ENCODE measurements around the gene ABHD2.

- no peak for TF ChIP-seq JUNB (IDR thresholded peaks at IDR 0.05; ENCODE audit: unreplicated experiment)
- no peak for TF ChIP-seq CTCF (conservative IDR thresholded peaks at IDR 0.05; ENCODE audit: low read depth in 2 of 2)
- no peak for TF ChIP-seq EZH2 (IDR thresholded peaks at IDR 0.05; ENCODE audit: low read depth, unreplicated experiment)
- no peak for TF ChIP-seq REST (IDR thresholded peaks at IDR 0.05; ENCODE audit: unreplicated experiment)
- TF ChIP-seq ETS1 (IDR thresholded peaks at IDR 0.05): no peak
- TF ChIP-seq EZH2phosphoT487 (IDR thresholded peaks at IDR 0.05; ENCODE audit: unreplicated experiment): no peak
- no peak for TF ChIP-seq POLR2AphosphoS5 (IDR thresholded peaks at IDR 0.05; ENCODE audit: low read depth)
- TF ChIP-seq CREB1 (CRISPR knock-in tag; IDR thresholded peaks at IDR 0.05; ENCODE audit: low read depth): no peak
These were observed 19.9 kb upstream of the ABHD2 start for GRCh38 chr15:89068325-89068784.

Measured in GM23338 (cell line).